Stimulated activated CD4-positive, alpha-beta T cell treated with anti-CD3 and anti-CD28 coated beads, Interleukin-1b, Interleukin-23, amount 100 ng/mL, for 24 hours (primary cell): ENCODE measurements around the gene ASTN2.

Experiments used
- DNase-seq, 4 experiments: peaks; one replicate each; pipeline ENCODE4 v3.0.0-alpha.2; 2020; ENCODE audit warnings: low read depth in 4 of 4, low spot score in 1 of 4

The ASTN2 gene

GRCh38 chr9:116409129-116409528 lies 1005.7 kb downstream of the ASTN2 start:
- DNase-seq = no peak

DNA sequence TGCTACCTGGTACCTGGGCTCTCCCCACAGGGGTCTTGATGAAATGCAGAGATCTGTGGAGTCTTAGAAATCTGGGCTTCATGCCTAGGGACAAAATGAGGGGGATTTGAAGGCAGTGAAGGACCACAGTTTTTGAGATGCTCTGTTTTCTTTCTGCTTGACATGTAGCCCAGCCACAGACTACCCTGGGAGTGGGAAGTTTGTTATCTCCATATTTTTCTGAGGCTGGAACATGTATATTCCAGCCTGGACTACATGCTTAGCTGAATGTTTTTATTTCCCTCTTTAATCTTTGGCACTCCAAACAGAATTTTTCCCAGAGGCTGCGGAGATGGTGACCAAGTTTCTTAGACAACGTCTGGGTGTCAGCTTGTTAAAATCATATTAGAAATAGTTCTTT lies 1008.4 kb downstream of the ASTN2 start:
- no peak for DNase-seq

DNA sequence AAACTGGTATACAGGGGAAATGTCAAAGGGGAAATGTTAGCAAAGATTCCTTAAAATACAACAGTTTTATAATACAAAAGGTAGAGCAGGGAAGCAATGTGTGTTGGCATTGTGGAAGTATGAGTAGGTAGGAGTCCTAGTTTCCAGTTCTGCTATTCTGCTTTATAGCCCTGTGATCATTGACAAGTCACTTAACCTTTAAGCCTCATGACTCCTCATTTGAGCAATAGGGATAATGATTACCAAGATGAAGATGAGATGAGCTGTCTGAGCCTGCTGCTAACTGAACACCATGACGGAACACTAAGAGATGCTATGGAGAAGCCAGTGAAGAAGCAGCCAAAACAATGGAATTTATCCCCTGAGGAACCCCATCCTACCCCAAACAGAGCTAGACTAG lies 1009.5 kb downstream of the ASTN2 start:
- no peak for DNase-seq

- no peak for DNase-seq
These were observed 1010.6 kb downstream of the ASTN2 start for GRCh38 chr9:116404228-116404627.

- no peak for DNase-seq
These were observed 1011.7 kb downstream of the ASTN2 start for GRCh38 chr9:116403171-116403570.

DNA sequence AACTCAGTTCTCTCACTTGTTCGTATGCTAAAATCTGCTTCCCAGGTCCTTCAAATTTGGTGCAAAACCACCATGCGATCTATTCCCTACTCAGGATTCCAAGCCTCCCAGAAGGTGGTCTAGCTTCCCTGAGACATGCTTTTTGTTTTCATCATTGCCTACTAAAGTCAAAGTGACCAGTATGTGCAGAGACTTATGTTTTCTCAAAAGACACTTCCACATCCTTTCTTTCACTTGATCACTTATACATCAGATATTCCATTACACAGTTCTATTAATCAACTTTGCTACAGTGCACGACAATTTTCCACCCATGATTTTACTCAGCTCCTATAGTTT lies 1019.2 kb downstream of the ASTN2 start:
- DNase-seq = no peak

DNA sequence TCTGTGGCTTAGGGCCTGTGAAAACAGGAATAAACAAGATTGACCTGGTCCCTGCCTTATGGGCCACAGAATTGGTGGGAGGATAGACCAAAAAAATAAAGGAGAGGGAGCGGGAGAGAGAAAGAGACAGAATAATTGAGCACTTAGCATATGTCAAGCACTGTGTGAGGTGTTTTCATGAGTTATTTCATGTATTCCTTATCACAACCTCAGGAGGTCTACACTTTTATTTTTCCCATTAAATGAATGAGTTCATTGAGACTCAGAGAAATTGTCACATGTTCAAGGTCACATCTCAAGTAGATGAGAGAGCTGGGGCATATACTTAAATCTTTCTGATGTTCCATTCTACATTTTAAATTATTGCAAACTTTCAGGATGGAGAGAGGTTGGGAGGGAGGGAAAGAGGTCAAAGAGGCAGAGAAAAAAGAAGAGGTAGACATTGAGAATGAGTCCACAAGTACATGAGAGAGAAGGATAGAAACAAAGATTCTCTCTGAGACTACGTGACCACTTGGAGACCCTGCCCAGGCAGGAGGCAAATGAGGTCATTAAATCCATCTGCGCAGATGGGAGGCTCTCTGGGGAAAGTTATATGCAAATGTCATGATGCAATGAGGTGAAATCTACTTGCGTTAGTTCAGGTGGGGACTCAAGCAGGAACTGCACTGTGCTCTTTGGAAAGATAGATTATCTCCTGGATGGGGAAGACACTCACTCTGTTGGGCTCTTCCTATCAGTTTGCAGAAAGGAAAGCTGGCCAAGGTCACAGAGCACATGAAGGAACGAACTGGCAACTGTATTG lies 1019.8 kb downstream of the ASTN2 start:
- no peak for DNase-seq

- DNase-seq = no peak
These were observed 1020.8 kb downstream of the ASTN2 start for GRCh38 chr9:116394070-116394469.

DNA sequence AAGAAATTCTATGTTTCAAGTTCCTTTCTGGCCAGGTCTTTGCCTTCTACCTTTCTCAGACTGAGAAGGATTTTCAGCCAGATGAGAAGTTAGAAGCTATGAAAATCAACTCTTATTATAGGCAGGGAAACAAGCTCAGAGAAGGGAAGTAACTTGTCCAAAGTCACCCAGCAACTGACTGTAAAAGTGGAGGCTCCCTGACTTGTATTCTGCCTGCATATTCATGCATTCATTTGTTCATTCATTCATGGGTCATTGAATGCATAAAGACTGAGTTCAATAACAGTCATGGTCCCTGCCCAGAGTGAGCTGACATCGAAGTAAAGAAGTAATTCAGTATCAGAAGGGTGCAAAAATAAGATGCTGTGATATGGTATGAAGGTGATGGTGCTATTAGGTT lies 1021.7 kb downstream of the ASTN2 start:
- DNase-seq = no peak

DNA sequence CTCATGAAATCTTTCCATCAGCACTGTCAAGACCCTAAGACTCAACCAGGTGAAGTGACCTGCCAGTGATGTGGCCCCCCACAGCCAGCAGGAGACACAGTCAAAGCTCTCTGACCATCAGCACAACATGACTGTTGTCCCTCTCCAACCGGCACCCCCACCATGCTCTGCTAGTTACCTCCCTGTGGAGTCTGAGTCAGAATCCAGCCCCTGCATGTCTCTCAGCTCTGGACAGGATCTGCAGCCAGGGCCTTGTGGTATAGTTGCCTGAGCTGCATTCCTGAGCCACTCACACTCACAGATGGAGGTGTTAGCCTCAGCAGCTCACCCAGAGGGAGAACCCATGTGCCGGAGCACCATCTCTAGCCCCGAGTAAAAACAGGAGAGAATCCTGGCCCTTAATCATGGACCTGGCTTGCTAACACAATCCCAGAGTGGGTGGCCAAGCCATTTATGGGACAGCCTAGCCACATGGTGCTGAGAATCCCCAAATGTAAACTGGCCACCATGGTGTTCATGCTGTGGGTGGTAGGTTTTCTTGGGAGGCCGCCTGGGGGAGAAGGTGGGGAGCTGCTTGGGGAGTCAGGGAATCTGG lies 1023.5 kb downstream of the ASTN2 start:
- no peak for DNase-seq

- no peak for DNase-seq
These were observed 1024.3 kb downstream of the ASTN2 start for GRCh38 chr9:116390303-116391228.

- DNase-seq = no peak
These were observed 1025.1 kb downstream of the ASTN2 start for GRCh38 chr9:116389541-116390302.

DNA sequence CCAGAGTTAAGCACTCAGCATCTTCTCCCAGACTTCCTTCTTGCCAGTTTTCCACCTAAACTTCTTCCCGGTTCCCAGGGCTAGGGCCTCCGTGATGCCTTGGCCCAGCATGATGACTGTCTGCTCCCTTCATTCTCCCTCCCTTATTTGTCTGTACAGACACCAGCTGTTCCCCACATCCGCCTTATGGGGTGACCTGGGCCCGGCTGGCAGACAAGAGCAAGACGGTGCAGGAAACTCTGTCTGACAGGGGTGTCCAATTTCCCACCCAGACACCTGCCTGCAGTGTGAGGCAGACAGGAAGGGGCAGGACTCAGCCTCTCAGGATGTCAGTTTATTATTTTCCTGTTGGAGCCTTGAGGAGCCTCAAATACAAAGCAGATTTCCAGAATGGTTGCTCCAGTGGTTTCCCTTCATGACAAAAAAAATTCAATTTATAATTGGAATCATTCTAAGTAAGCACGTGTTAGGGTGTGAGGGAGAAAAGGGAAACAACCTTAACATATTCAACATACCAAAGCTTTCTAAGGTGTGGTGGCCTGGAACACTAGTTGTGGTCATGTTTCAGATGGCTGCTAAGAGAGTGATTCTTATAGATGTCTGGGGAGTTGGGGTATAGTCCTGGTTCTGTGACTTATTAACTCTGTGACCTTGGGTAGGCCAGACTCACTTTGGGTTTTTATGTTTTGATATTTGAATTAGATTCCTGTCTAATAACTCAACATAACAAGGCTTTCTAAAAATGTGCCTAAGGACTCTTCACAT lies 1026.7 kb downstream of the ASTN2 start:
- DNase-seq = no peak

- DNase-seq = no peak
These were observed 1030.9 kb downstream of the ASTN2 start for GRCh38 chr9:116383936-116384335.

- DNase-seq = no peak
These were observed 1031.7 kb downstream of the ASTN2 start for GRCh38 chr9:116383133-116383532.

DNA sequence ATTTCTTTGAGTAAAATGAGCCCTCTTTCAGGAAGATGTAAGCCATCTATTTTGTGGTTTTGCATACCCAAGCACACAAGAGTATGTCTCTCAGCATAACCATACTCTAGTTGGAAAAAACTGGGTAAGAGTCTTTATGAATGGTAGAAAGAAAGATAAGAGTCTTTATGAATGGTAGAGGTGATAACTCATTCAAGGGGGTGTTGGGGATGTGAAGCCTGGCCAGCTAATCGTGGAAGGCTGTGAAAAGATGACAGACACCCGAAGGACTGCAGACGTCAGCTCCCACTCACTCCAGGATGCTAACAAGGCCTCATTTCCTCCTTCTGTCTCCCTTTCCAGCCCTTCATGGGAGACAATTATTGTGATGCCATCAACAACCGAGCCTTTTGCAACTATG lies 1032.8 kb downstream of the ASTN2 start:
- no peak for DNase-seq

GRCh38 chr9:116381350-116381749 lies 1033.5 kb downstream of the ASTN2 start:
- no peak for DNase-seq

DNA sequence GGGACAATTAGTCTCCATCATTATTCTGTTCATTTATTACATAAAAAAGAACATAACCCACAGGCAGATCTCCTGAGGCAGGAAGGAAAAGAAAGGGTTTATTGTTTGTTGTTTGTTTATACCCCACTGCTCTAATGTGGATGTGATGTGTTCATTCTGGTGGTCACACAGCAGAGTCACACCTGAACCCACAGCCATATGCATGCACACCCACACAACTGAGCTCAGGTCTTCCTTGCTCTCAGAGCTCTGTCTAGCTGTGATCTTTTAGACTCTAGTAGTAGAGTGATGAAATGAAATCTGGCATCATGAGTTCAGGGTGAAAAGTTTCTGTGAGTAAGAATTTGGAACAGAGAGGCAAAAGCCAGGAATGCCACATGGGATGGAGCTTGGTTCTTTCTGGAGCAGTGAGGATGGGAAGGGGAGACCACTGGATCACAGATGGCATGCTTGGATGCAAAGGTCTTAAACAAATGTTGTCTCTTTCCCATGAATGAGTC lies 1034.3 kb downstream of the ASTN2 start:
- no peak for DNase-seq

- DNase-seq = no peak
These were observed 1035.0 kb downstream of the ASTN2 start for GRCh38 chr9:116379821-116380220.

GRCh38 chr9:116378873-116379272 lies 1036.0 kb downstream of the ASTN2 start:
- no peak for DNase-seq
